ENCODE results near the gene HEXIM2.
"Not testable (repeated sequence)": the region's sequence is repeated elsewhere in the genome, so short reads cannot be mapped to it uniquely, and the experiment has no call there.

Gene HEXIM2

DNA sequence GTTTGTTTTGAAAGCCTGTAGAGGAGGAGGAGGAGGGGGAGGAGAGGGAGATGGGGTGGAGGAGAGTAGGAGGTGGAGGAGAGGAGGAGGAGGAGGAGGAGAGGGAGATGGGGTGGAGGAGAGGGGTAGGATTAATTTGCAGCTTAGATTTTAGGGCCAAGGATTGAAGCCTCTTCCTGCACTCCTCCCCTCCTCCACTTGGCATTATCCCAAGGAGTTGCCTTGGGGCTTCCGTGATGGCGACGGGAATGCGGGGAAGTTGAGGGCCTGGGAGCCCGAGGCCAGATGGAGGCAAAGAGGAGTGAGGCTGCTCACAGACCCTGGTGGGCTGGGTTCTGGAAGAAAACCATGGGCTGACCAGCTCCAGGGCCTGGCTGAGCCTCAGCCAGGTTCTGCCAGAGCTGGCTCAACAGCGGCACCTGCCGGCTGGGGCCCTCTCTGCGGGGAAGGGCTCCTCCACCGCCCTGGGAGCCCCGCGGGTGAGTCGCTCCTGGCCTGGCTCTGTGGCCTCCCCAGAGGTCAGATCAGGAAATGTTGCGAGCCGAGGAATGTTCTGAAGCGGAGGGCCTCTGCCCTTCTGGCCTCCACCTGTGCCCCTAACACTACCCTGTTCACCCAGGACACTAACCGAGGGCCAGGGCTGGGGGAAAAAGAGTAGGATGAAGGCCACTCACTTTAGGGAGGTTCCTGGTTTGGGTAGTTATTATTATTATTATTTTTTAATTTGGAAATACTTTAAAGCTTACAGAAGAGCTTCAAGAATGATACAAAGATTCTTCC, 36.1 kb downstream of the HEXIM2 start:
- H3K27ac ChIP-seq (ENCODE audit: low read length), result peak overlapping the region; percentile 41
- peak overlapping the region; percentile 55 to 58 for H3K9ac ChIP-seq (ENCODE audit: low read length in 2 of 2)
- no peaks in the 10 kb centered on the region for H3K36me3 ChIP-seq (ENCODE audit: control insufficient read depth in 2 of 2, insufficient read depth in 2 of 2, low read length in 2 of 2)
- no peaks in the 10 kb centered on the region for H3K9me3 ChIP-seq (ENCODE audit: control insufficient read depth in 2 of 2, low read length in 2 of 2)
- H3K4me1 ChIP-seq (ENCODE audit: control insufficient read depth, insufficient read depth, low read length), result peaks cover 13% of the 10 kb centered on the region
- H3K4me3 ChIP-seq (ENCODE audit: low read length in 2 of 2), result peak overlapping the region; percentile 60 to 61
- peaks cover 0 to 2% of the 10 kb centered on the region in 2 donors for H3K27me3 ChIP-seq (ENCODE audit: control insufficient read depth in 1 of 2, insufficient read depth in 2 of 2, low read length in 2 of 2)

DNA sequence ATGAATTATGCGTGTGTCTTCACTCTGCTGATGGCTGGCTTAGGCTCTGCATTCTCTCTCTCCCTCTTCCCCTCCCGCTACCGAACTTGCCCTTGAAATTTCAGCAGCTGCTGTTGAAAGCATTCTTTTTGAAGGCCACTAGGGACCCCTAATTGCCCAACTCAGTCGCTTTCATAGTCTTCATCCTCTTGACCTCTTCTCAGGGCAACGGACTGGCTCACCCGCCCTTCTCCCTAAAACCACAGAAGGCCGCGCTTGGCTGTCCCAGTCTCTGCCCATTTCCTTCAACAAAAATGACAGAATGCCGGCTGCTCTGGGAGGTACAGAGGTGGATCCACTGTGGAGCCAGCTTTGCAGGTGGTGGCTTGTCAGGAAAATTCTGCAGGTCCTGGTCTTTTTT, 39.0 kb downstream of the HEXIM2 start:
- Histone ChIP-seq H3K27ac (ENCODE audit: low read length) (no peak overlapping the region), H3K36me3 (ENCODE audit: control insufficient read depth in 2 of 2, insufficient read depth in 2 of 2, low read length in 2 of 2) (no peaks in the 10 kb centered on the region), H3K27me3 (ENCODE audit: control insufficient read depth in 1 of 2, insufficient read depth in 2 of 2, low read length in 2 of 2) (no peaks in the 10 kb centered on the region), H3K9ac (ENCODE audit: low read length in 2 of 2) (no peak overlapping the region), H3K4me3 (ENCODE audit: low read length in 2 of 2) (no peak overlapping the region), H3K4me1 (ENCODE audit: control insufficient read depth, insufficient read depth, low read length) (peaks cover 13% of the 10 kb centered on the region), H3K9me3 (ENCODE audit: control insufficient read depth in 2 of 2, low read length in 2 of 2) (no peaks in the 10 kb centered on the region)

DNA sequence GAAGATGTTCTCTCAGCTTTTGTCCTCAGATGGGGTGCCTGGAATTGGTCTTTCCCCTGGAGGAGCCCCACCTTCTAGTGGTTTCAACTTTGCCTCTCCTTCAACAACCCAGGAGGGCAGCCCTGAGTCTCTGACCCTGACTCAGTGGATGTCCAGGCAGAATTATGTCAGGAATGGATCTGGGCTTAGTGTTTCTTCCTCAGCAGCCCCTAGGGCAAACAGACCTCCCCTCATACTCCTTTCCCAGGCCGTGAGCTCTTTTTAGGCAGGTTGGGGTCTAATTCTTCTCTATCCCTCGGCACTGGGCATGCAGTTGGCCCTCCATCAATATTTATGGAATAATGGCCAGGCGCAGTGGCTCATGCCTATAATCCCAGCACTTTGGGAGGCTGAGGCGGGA, 39.8 kb downstream of the HEXIM2 start:
- Histone ChIP-seq H3K36me3 (ENCODE audit: control insufficient read depth in 2 of 2, insufficient read depth in 2 of 2, low read length in 2 of 2) (no peaks in the 10 kb centered on the region), H3K27ac (ENCODE audit: low read length) (no peak overlapping the region), H3K9me3 (ENCODE audit: control insufficient read depth in 2 of 2, low read length in 2 of 2) (no peaks in the 10 kb centered on the region), H3K27me3 (ENCODE audit: control insufficient read depth in 1 of 2, insufficient read depth in 2 of 2, low read length in 2 of 2) (no peaks in the 10 kb centered on the region), H3K9ac (ENCODE audit: low read length in 2 of 2) (no peak overlapping the region), H3K4me3 (ENCODE audit: low read length in 2 of 2) (no peak overlapping the region), H3K4me1 (ENCODE audit: control insufficient read depth, insufficient read depth, low read length) (peaks cover 13% of the 10 kb centered on the region)

DNA sequence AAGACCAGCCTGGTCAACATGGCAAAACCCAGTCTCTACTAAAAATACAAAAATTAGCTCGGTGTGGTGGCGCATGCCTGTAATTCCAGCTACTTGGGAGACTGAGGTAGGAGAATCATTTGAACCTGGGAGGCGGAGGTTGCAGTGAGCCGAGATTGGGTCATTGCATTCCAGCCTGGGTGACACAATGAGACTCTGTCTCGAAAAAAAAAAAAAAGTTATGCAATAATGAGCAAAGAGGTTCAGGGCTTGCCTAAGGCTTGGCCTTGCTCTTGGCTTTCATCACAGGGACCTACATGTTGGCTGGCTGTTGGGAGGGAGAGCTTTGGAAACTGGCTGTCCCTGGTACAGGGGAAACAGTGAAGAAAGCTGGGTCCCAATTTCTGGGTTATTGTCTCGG, 40.2 kb downstream of the HEXIM2 start:
- H3K4me1 ChIP-seq (ENCODE audit: control insufficient read depth, insufficient read depth, low read length), result peaks cover 12% of the 10 kb centered on the region
- not testable (repeated sequence) for H3K36me3 ChIP-seq (ENCODE audit: control insufficient read depth in 2 of 2, insufficient read depth in 2 of 2, low read length in 2 of 2); H3K27ac ChIP-seq (ENCODE audit: low read length); H3K9ac ChIP-seq (ENCODE audit: low read length in 2 of 2); H3K27me3 ChIP-seq (ENCODE audit: control insufficient read depth in 1 of 2, insufficient read depth in 2 of 2, low read length in 2 of 2); H3K9me3 ChIP-seq (ENCODE audit: control insufficient read depth in 2 of 2, low read length in 2 of 2); H3K4me3 ChIP-seq (ENCODE audit: low read length in 2 of 2)

DNA sequence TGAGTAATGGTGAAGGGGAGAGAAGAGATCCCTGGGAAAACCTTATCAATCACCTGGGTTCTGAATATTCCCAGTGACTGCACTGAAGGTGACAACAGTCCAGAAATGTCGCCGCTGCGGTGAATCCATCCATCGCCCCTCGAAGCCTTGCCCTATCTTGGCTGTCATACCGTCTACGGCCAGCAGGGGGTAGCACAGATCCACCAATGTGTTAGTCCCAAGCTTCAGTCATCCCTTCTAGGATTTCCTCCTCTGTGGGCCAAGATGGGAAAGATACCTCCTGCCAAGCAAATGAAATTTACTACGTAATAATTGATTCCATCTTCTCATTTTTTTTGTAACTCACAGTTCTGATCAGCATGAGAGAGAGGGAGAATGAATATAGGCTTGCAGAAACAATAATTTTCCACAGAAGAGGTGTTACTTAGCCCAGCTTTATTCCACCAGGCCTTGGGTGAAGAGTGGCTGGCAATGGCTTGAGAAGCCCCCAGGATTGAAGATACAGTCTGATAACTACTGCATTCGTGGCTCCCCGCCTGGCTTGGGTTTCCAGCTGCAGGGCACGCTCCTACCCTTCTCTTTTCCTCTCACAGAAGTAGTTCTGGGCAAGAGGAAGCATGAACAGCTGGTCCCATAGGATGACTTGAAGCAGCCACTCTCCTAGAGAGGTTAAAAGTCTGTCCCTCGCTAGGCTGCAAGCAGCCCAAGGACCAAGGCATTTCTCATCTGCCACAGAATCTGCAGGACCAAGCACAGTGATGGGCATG, 57.4 kb downstream of the HEXIM2 start:
- H3K9ac ChIP-seq (ENCODE audit: low read length in 2 of 2), result no peak overlapping the region
- H3K4me1 ChIP-seq (ENCODE audit: control insufficient read depth, insufficient read depth, low read length), result peaks cover 16% of the 10 kb centered on the region
- H3K27ac ChIP-seq (ENCODE audit: low read length), result no peak overlapping the region
- H3K9me3 ChIP-seq (ENCODE audit: control insufficient read depth in 2 of 2, low read length in 2 of 2), result no peaks in the 10 kb centered on the region
- H3K27me3 ChIP-seq (ENCODE audit: control insufficient read depth in 1 of 2, insufficient read depth in 2 of 2, low read length in 2 of 2), result peaks cover 11 to 16% of the 10 kb centered on the region in 2 donors
- H3K4me3 ChIP-seq (ENCODE audit: low read length in 2 of 2), result no peak overlapping the region
- no peaks in the 10 kb centered on the region for H3K36me3 ChIP-seq (ENCODE audit: control insufficient read depth in 2 of 2, insufficient read depth in 2 of 2, low read length in 2 of 2)

Measured in stomach smooth muscle (tissue), 2 donors.